Fibroblast of lung (primary cell): ENCODE measurements around the gene TSPO. TPM values are rescaled to one million over a fixed set of nuclear protein-coding genes. Genes with fewer than 3 reads are reported as not detected.

Source experiments
- DNase-seq, 2 donors: peaks; one replicate each; pipeline versions ENCODE4 v3.0.0 to v3.0.0-alpha.2; 2010; ENCODE audit warnings: low read depth in 2 of 2
- H2AFZ ChIP-seq: 2 replicates; pipeline ENCODE4 v1.5.1; 2012; ENCODE audit warnings: low read length, control low read depth, inconsistent platforms
- H3K27ac ChIP-seq: 2 replicates; pipeline ENCODE4 v1.5.1; 2011; ENCODE audit warnings: low read length, control low read depth; ENCODE audit not compliant: insufficient read depth
- H3K27me3 ChIP-seq: 2 replicates; pipeline ENCODE4 v1.5.1; 2011; ENCODE audit warnings: mild to moderate bottlenecking, low read length; ENCODE audit not compliant: control insufficient read depth, insufficient read depth
- H3K36me3 ChIP-seq: 2 replicates; pipeline ENCODE4 v1.5.1; 2011; ENCODE audit warnings: low read length; ENCODE audit not compliant: control insufficient read depth, insufficient read depth
- H3K4me1 ChIP-seq: 2 replicates; pipeline ENCODE4 v1.5.1; 2011; ENCODE audit warnings: low read length; ENCODE audit not compliant: control insufficient read depth, insufficient read depth; ENCODE audit errors: extremely low read depth
- H3K4me2 ChIP-seq: 2 replicates; pipeline ENCODE4 v1.5.1; 2011; ENCODE audit warnings: low read length, control low read depth; ENCODE audit not compliant: insufficient read depth; ENCODE audit errors: extremely low read depth
- H3K4me3 ChIP-seq, 4 experiments: fragments of 200-600 bp in 1 of 4; sonication (generic) in 1 of 4; replicated peaks in 1 of 4; 2 replicates each; pipeline ENCODE4 v1.5.1; 2011 to 2016; ENCODE audit warnings: low read length in 4 of 4, low read depth in 3 of 4, mild to moderate bottlenecking in 3 of 4, control low read depth in 2 of 4, inconsistent platforms in 1 of 4, mixed read lengths in 1 of 4; ENCODE audit not compliant: insufficient read depth in 1 of 4; ENCODE audit errors: control extremely low read depth in 1 of 4
- H3K79me2 ChIP-seq: 2 replicates; pipeline ENCODE4 v1.5.1; 2012; ENCODE audit warnings: mild to moderate bottlenecking, low read length, inconsistent platforms; ENCODE audit not compliant: control insufficient read depth, insufficient read depth
- H3K9ac ChIP-seq: 2 replicates; pipeline ENCODE4 v1.5.1; 2011; ENCODE audit warnings: mild to moderate bottlenecking, low read length, control low read depth; ENCODE audit not compliant: insufficient read depth
- H3K9me3 ChIP-seq: 2 replicates; pipeline ENCODE4 v1.5.1; 2012; ENCODE audit warnings: low read depth, low read length; ENCODE audit not compliant: control insufficient read depth, insufficient read depth
- H4K20me1 ChIP-seq: 2 replicates; pipeline ENCODE4 v1.5.1; 2011; ENCODE audit warnings: low read length; ENCODE audit not compliant: control insufficient read depth, insufficient read depth; ENCODE audit errors: extremely low read depth
- EZH2 ChIP-seq: IDR thresholded peaks from 2 replicates; pipeline ENCODE4 v1.5.1; 2012; ENCODE audit warnings: low read length, control low read depth, mild to moderate bottlenecking; ENCODE audit errors: missing control alignments
- polyA plus RNA-seq, 2 donors: library from polyadenylated mRNA; depleted of rRNA in 1 of 2; stranded (reverse) in 1 of 2; unstranded in 1 of 2; fragments of >200 nt; gene quantifications; 2 replicates each; pipeline ENCODE4 v1.2.1, GENCODE V29; 2011 to 2012; ENCODE audit warnings: missing spikeins in 1 of 2
- total RNA-seq: library from RNA; depleted of rRNA; stranded (reverse); fragments of >200 nt; gene quantifications from 2 replicates; pipeline ENCODE4 v1.2.1, GENCODE V29; 2014
- TF ChIP-seq, protein P1 (sequence below), 2 donors: IDR thresholded peaks in 1 of 2; conservative IDR thresholded peaks in 1 of 2; 1 replicate in 1 of 2; 2 replicates in 1 of 2; pipeline ENCODE4 v1.5.1; 2011 to 2012; ENCODE audit warnings: low read length in 2 of 2, control low read depth in 1 of 2, inconsistent platforms in 1 of 2, low read depth in 1 of 2, mild to moderate bottlenecking in 1 of 2

TSPO gene
- total and polyA plus RNA-seq, 2 donors (not counting 1 experiment from before 2014, with no cell fraction given), result 47.5 to 243 TPM

DNA sequence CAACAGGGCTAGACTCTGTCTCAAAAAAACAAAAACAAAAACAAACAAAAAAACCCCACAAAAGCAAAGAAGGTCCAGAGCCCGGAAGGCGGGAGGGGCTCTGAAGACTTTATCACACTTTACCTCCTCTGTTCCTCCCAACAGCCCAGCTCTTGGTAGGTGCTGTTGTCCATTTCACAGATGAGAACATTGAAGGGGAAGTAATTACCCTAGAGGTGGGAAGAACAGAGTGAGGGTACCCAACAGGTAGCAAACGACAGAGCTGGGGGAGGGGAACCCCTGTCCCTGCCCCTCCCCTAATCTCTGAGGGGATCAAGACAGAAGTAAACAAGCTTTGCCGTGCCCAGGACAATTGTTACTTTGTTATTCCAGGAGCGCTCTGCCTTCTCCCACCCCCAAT is 41.8 kb upstream of the TSPO start:
- Histone ChIP-seq H3K9ac (no peak overlapping the region), H3K27ac (no peak overlapping the region), H2AFZ (no peak overlapping the region), H3K27me3 (peaks cover 37% of the 10 kb centered on the region), H3K9me3 (no peaks in the 10 kb centered on the region), H4K20me1 (no peaks in the 10 kb centered on the region), H3K4me1 (peaks cover 2% of the 10 kb centered on the region), H3K36me3 (no peaks in the 10 kb centered on the region), H3K4me2 (no peak overlapping the region), H3K79me2 (no peaks in the 10 kb centered on the region), H3K4me3 (no peak overlapping the region)
- TF ChIP-seq, protein P1, sequence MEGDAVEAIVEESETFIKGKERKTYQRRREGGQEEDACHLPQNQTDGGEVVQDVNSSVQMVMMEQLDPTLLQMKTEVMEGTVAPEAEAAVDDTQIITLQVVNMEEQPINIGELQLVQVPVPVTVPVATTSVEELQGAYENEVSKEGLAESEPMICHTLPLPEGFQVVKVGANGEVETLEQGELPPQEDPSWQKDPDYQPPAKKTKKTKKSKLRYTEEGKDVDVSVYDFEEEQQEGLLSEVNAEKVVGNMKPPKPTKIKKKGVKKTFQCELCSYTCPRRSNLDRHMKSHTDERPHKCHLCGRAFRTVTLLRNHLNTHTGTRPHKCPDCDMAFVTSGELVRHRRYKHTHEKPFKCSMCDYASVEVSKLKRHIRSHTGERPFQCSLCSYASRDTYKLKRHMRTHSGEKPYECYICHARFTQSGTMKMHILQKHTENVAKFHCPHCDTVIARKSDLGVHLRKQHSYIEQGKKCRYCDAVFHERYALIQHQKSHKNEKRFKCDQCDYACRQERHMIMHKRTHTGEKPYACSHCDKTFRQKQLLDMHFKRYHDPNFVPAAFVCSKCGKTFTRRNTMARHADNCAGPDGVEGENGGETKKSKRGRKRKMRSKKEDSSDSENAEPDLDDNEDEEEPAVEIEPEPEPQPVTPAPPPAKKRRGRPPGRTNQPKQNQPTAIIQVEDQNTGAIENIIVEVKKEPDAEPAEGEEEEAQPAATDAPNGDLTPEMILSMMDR (conservative IDR thresholded peaks at IDR 0.05 in 1 of 2, IDR thresholded peaks at IDR 0.05 in 1 of 2; ENCODE audit: low read depth in 1 of 2, low read length in 2 of 2), result no peak
- TF ChIP-seq EZH2, result no peak
- no peak for DNase-seq

DNA sequence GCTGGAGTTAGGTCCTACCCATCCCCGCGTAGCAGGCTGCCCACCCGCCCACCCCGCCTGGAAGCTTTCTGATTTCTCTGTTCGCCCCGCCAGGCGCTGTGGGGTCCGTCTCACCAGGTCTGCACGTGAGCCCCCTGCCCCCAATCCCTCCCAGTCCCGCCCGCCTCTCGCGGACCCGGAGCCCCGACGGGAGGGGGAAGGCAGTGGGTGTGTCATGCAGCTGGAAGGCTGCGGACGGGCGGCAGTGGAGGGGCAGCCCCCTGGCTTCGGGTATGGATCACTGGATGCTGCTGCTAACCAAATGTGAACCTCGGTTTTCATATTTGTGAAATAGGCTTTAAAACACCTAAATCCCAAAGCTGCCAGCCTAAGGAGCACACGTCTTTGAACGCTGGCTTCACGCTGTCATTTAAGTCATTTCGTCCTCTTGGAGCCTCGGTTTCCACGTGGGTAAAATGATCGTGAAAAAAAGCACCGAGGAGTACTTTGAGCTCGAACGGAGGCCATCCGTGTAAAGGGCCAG is 41.4 kb upstream of the TSPO start:
- Histone ChIP-seq H3K27me3 (peaks cover 40% of the 10 kb centered on the region), H3K36me3 (no peaks in the 10 kb centered on the region), H3K27ac (no peak overlapping the region), H3K9ac (no peak overlapping the region), H3K79me2 (no peaks in the 10 kb centered on the region), H3K4me1 (peaks cover 2% of the 10 kb centered on the region), H3K4me2 (peak overlapping the region; percentile 51), H2AFZ (no peak overlapping the region), H3K4me3 (peak overlapping the region in 3 of 4 experiments; percentile 21 to 44 (median 39)), H3K9me3 (no peaks in the 10 kb centered on the region), H4K20me1 (no peaks in the 10 kb centered on the region)
- no peak for DNase-seq
- no peak for TF ChIP-seq EZH2
- TF ChIP-seq, protein P1 (conservative IDR thresholded peaks at IDR 0.05 in 1 of 2, IDR thresholded peaks at IDR 0.05 in 1 of 2; ENCODE audit: low read depth in 1 of 2, low read length in 2 of 2), result no peak

DNA sequence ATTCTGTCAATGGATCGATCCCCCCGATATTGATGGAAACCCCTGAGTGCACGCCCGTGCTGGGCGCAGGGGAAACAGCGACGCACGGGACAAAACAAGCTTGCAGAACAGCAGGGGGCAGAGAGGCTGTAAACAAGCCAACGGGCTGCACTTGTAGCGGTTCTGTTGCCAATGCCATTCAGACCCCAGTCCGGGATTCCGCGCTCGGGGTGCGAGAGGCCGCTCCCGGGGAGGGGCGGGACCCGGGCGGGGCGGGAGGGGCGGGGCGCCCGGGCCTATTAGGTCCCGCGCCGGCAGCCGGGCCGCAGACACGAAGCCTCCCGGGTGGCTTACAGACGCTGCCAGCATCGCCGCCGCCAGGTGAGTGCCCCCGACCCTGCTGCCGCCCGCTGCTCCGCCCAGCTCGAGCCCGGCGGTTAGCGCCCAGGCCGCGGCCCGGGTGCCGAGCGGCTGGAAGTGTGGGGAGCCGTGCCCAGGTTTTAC is 40.9 kb upstream of the TSPO start, which contains the start of gene BIK:
Gene BIK, plus strand, starts transcription at position 307 of the 483 bp plus-strand sequence. CDS start 13,273 bp downstream, outside the sequence.
- Histone ChIP-seq H3K79me2 (no peaks in the 10 kb centered on the region), H3K27me3 (peaks cover 40% of the 10 kb centered on the region), H3K4me1 (peaks cover 2% of the 10 kb centered on the region), H3K27ac (no peak within 1 kb of the TSS), H3K9ac (no peak within 1 kb of the TSS), H3K4me2 (peak within 1 kb of the TSS; percentile 71), H3K4me3 (peak within 1 kb of the TSS; percentile 21 to 44 (median 33)), H4K20me1 (no peaks in the 10 kb centered on the region), H3K9me3 (no peaks in the 10 kb centered on the region), H2AFZ (no peak within 1 kb of the TSS), H3K36me3 (no peaks in the 10 kb centered on the region)
- peak in 1 of 2 donors; percentile 27 for DNase-seq
- peak; percentile 94 for TF ChIP-seq EZH2
- TF ChIP-seq, protein P1 (conservative IDR thresholded peaks at IDR 0.05 in 1 of 2, IDR thresholded peaks at IDR 0.05 in 1 of 2; ENCODE audit: low read depth in 1 of 2, low read length in 2 of 2), result peak; percentile 14 to 28
